Fibroblast of peridontal ligament (primary cell): ENCODE data around the gene KCNQ5.
A peak's percentile ranks its signal among the peaks of the same experiment; 100 is the strongest.

Source experiments
- DNase-seq: peaks from one replicate; pipeline ENCODE4 v3.0.0-alpha.2; 2010; ENCODE audit errors: extremely low read depth

KCNQ5 gene

GRCh38 chr6:72740135-72740534, 118.3 kb downstream of the KCNQ5 start:
- no peak for DNase-seq

DNA sequence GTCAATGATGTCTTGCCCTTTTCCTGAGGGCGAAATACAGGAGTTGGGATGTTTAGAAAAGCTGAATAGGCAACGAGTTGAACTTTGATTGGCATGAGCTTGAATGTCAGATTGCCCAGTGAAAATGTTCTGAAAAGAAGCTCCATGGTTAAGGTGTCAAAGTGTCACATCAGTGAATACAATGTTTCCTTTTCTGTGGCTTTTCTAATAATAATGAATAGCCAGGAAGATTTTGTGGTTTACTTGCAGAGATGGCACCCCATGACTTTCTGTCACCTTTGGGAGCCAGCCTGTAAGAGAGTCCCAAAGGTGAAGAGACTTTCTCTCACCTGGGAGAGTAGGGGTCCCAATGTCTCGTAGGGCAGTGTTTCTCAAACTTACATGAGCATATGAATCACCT, 119.2 kb downstream of the KCNQ5 start:
- DNase-seq: no peak

- DNase-seq: peak; percentile 47
These were observed 120.3 kb downstream of the KCNQ5 start for GRCh38 chr6:72742001-72742673.

GRCh38 chr6:72746276-72746675, 124.4 kb downstream of the KCNQ5 start:
- no peak for DNase-seq

DNA sequence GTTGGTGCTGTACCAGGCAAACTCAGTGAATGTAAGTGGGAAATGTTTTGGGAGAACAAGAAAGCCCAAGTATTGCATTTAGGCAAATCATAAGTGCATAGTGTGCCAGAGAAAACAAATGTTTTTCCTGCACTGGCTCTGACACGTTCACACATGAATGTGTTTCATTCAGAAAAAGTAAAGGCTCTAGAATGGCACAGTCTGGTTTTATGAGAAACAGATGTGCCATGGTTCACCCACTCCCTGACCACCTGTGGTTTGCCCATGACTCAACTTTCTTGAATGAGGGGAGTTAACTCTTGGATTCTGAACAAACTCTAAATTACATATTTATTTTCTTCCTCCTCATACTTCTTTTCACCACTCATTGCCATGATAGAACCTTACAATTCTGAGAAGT, 126.9 kb downstream of the KCNQ5 start:
- DNase-seq: peak; percentile 98

DNA sequence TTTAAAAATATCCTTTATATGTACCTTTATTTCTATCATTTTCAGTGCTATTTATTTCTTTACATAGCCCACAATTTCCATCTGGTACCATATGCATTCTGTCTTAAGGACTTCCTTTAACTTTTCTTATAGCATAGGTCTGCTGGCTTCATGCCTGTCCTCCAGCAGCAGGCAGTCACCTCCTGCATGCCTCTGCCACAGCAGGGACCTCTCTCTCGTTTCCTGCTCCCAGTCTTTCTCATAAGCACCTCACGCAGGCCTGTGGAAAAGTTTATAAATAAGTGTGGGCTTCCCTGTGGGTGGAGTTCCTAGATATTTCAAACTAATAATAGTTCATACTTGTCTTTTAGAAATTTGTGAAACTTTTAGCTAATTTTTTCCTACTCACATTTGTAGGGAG, 133.9 kb downstream of the KCNQ5 start:
- no peak for DNase-seq

DNA sequence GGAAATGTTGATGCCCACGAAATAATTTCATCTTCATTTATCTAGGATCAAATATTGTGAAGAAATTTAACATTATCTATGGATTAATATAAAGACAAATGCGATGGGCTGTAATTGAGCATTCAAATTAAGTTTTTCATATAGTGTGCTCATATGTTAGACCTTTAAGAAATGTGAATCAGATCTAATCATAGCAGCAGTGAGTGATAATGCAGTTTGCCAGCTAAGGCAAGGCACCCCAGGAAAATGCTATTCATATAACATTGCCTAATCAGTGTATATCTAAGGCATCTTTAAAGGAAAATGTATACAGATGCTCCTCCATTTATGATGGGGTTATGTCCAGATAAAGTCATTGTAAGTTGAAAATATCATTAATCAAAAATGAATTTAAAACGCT, 135.2 kb downstream of the KCNQ5 start:
- no peak for DNase-seq

DNA sequence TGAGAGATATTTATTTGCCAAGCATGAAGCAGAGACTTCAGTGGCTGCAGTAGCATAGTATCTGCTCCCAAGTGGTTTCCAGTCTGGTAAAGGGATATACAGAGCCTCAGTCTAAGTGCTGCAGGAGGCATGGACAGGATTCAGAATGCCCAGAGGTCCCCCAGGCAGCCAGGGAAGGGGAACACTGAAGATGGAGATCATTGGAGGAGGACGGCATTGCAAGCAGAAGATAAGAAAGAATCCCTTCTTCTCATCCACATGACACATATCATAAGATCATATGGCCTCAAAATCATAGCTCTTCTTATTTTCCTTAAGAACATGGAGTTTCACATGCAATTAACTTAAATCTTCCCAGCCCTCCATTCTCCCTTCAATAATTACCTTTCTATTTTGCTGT, 136.1 kb downstream of the KCNQ5 start:
- DNase-seq: no peak

GRCh38 chr6:72758901-72759300, 137.0 kb downstream of the KCNQ5 start:
- no peak for DNase-seq

DNA sequence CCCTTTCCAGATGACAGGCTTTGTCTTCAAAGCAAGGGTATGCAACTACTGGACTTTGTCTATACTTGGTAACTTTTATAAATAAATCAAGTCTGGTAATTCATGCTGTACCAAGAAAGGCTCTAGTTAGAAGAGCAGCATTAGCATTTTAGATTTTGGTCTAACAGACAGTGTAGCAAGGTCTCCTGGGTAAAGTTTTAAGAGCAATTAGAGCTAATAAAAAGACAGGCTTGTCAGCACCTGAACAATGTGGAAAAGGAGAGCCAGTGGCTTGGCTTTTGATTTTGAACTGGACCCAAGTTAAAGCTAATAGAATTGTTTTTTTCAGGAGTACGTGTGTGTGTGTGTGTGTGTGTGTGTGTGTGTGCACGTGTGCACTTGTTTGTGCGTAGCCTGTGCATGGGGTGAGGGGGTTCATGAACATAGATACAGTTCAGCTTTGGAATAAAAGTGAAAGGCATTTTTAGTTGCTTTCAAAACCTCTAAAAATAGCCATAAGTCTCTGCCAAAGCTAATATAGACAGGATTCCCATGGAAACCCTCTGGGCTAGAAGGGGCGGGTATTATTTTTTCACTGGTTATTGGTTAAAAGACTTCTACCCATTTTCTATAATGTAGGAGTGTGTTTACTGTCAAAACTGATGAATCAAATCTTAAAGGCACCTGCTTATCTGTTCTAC, 138.4 kb downstream of the KCNQ5 start:
- DNase-seq: peak; percentile 74

DNA sequence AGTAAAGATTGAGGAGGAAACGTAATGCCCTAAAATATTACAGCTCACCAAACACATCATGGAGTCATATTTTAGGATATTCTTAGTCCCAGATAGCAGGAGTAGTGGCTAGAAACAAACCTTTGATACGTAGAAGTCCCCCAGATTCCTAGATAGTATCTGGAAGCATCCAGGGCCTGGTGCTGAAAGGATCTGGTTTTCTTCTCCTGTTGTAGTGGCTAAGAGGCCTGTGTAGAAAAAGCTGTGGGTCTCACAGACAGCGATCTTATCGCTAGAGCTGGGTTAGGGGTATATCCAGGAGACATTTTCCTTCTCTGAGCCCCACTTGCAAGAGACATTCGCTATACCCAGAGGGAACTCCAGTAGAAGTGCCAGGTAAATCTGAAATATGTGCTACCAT, 139.9 kb downstream of the KCNQ5 start:
- no peak for DNase-seq

GRCh38 chr6:72769459-72770125, 147.7 kb downstream of the KCNQ5 start:
- no peak for DNase-seq

GRCh38 chr6:72770959-72771358, 149.1 kb downstream of the KCNQ5 start:
- DNase-seq: no peak

DNA sequence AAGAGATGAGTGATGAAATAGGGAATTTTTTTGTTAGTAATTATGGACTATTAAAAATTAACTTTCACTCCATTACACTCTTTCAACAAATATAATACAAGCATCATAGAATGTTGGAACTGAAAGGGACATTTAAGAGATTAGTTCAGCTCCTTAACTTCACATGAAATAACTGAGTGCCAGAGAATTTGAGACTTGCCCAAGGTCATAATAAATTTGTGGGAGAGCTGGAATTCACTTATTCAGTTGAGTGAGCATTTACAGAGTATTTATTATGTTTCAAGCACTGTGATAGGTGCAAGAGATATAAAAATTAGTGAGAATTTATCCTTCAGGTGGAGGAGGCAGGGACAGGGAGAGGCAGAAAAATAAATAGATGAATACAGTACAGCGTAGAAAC, 154.6 kb downstream of the KCNQ5 start:
- no peak for DNase-seq

DNA sequence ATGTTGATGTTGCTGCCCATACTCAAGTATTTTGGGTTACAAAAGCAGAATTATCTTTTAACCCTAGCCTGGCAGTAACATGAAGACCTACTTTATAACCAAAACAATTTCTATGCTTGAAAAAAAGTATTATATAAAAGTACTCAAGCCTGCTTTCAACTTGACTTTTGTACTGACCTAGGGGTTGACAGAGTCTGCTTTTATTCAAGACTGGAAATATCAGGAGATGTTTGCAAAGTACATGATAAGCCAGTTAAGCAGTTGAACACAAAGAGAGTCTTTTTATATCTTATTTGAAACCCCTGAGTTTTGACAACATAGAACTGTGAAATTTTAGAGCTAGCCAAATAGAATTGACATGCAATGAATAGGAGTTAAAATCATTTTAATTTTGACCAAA, 159.8 kb downstream of the KCNQ5 start:
- no peak for DNase-seq

DNA sequence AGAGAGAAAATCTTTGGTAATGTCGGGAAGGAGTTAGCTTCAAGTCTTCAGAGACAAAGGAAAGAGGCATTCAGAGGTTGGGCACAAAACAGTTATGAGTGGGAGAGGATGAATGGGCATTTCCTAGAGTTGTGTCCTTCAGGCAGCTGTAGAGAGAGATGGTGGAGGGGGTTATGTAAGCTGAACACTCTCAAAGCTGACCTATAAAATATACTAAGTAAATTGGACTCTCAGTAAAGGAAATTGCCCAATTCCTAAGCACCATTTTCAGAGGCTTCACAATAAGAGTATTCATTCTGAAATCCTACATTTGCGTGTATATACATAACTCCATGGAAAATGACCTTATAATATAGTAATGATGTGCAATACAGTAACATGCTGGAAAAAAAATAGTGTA, 161.2 kb downstream of the KCNQ5 start:
- DNase-seq: no peak

DNA sequence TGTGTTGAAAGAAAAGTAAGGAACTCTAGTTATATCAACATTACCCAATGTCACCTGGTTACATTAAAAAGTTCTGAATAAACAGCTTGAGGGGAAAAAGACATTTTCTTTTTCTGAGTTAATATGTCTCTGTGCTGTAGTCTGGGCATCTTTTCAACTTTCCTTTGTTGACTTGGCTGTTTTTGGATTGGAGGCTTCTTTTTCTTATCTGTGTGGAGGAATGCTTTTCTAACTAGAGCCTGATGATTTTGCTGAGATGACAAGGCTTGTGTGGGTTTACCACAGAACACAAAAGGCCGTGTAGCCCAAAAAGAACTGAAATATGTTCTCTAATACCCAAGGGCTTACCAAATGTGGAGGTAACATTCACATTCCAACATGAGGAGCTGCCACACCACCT, 161.8 kb downstream of the KCNQ5 start:
- DNase-seq: peak; percentile 69

- DNase-seq: peak; percentile 21
These were observed 162.2 kb downstream of the KCNQ5 start for GRCh38 chr6:72784071-72784470.

GRCh38 chr6:72784581-72784980, 162.7 kb downstream of the KCNQ5 start:
- peak; percentile 70 for DNase-seq

GRCh38 chr6:72787391-72788031, 165.6 kb downstream of the KCNQ5 start:
- peak; percentile 95 for DNase-seq

- DNase-seq: peak; percentile 31
These were observed 166.3 kb downstream of the KCNQ5 start for GRCh38 chr6:72788188-72788587.

GRCh38 chr6:72789145-72789544, 167.3 kb downstream of the KCNQ5 start:
- no peak for DNase-seq

DNA sequence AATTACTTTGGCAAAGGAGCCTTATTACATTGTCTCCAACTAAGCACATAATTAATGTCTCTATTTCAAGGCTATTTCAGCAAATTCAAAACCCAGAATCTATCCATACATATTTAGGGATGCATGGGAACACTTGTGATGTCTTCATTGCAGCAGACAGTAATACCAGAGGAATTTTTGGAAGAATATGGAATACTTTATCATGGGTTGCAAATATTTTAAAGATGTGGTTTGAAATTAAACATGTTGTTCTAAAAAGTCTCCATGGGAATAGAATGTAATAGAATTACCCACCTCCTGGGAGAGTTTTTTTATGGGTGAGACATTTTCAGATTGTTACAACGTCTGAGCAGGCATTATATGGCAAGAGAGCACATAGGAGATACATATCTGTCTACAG, 170.8 kb downstream of the KCNQ5 start:
- peak; percentile 12 for DNase-seq
